Tibial nerve (tissue), 4 donors: ENCODE data around the gene MRPL36.

Source experiments
- EP300 ChIP-seq, 2 donors: sonication (generic); formaldehyde crosslinking; IDR thresholded peaks; one replicate each; pipeline ENCODE4 v1.6.1; 2017; ENCODE audit warnings: antibody characterized with exemption in 2 of 2, mild to moderate bottlenecking in 1 of 2
- TF ChIP-seq, protein P1 (sequence below), 5 experiments: fragments of 200-600 bp in 3 of 5; fragments of 450-650 bp in 2 of 5; sonication (generic) in 3 of 5; IDR thresholded peaks; one replicate each; pipeline ENCODE4 v1.5.1; 2016 to 2019; ENCODE audit warnings: antibody characterized with exemption in 5 of 5, mild to moderate bottlenecking in 3 of 5, moderate library complexity in 2 of 5

DNA sequence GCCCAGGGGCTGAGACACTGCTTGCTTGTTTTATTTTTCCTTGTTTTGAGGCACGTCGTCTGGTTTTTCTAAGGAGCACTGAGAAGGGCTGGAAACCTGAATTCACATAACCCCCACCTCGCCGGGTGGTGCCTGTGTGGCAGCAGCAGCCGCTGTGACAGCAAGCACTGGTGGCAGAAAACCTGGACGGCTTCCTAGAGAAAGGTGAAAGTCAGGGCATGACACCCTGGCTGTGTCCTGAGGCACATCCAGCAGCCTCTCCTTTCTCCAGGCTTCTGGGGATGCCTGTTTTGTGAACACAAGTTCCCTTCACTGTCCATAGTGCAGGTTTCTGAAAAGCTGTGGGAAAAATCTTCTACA lies 29.2 kb downstream of the MRPL36 start:
- TF ChIP-seq, protein P1, sequence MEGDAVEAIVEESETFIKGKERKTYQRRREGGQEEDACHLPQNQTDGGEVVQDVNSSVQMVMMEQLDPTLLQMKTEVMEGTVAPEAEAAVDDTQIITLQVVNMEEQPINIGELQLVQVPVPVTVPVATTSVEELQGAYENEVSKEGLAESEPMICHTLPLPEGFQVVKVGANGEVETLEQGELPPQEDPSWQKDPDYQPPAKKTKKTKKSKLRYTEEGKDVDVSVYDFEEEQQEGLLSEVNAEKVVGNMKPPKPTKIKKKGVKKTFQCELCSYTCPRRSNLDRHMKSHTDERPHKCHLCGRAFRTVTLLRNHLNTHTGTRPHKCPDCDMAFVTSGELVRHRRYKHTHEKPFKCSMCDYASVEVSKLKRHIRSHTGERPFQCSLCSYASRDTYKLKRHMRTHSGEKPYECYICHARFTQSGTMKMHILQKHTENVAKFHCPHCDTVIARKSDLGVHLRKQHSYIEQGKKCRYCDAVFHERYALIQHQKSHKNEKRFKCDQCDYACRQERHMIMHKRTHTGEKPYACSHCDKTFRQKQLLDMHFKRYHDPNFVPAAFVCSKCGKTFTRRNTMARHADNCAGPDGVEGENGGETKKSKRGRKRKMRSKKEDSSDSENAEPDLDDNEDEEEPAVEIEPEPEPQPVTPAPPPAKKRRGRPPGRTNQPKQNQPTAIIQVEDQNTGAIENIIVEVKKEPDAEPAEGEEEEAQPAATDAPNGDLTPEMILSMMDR (IDR thresholded peaks at IDR 0.05): no peak
- TF ChIP-seq EP300 (IDR thresholded peaks at IDR 0.05): no peak
